ENCODE measurements around the gene IQGAP2.
A peak's percentile ranks its signal among the peaks of the same experiment; 100 is the strongest.

IQGAP2 gene

DNA sequence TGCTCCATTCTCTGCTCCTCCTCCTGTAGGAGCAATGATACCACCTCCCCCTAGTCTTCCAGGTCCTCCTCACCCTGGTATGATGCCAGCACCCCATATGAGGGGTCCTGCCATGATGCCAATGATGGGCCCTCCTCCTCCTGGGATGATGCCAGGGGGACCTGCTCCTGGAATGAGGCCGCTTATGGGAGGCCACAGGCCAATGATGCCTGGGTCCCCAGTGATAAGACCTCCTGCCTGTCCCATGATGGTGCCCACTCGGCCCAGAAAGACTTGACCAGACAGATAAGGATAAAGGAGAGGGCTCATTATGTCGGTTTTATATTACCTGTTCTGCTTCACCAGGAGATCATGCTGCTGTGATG lies 26.2 kb upstream of the IQGAP2 start:
- no peaks in the 10 kb centered on the region for H3K27me3 Mint-ChIP-seq
- no peaks in the 10 kb centered on the region for H3K9me3 Mint-ChIP-seq
- H3K4me1 Mint-ChIP-seq: peaks cover 27% of the 10 kb centered on the region
- H3K27ac Mint-ChIP-seq: no peak overlapping the region
- no peaks in the 10 kb centered on the region for H3K36me3 Mint-ChIP-seq
- H3K4me3 Mint-ChIP-seq: no peak overlapping the region

DNA sequence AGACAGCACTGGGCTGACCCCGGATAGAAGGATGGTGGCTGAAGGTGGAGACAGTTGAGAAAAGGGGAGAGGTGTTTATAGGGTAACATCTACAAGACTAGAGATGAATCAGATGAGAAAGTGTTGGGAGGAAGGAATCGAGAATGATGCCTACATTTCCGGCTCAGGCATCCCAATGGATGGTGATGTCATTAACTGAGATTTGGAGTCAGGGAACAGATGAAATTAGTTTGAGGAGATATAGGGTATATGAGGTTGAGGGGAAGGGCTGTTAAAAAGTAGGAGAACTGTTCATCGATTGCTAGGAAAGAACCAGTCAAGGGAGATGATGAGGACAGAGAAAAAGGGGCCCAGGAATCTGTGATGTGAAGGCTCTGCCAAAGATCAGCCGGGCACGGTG lies 24.7 kb upstream of the IQGAP2 start:
- Mint-ChIP-seq H3K27ac (no peak overlapping the region), H3K9me3 (no peaks in the 10 kb centered on the region), H3K36me3 (no peaks in the 10 kb centered on the region), H3K4me3 (no peak overlapping the region), H3K4me1 (peaks cover 29% of the 10 kb centered on the region), H3K27me3 (no peaks in the 10 kb centered on the region)

GRCh38 chr5:76379316-76379715 lies 23.8 kb upstream of the IQGAP2 start:
- no peaks in the 10 kb centered on the region for H3K9me3 Mint-ChIP-seq
- H3K27me3 Mint-ChIP-seq: no peaks in the 10 kb centered on the region
- no peak overlapping the region for H3K27ac Mint-ChIP-seq
- H3K4me1 Mint-ChIP-seq: peaks cover 37% of the 10 kb centered on the region
- H3K36me3 Mint-ChIP-seq: no peaks in the 10 kb centered on the region
- H3K4me3 Mint-ChIP-seq: no peak overlapping the region

GRCh38 chr5:76379855-76380254 lies 23.2 kb upstream of the IQGAP2 start:
- no peak overlapping the region for H3K27ac Mint-ChIP-seq
- no peaks in the 10 kb centered on the region for H3K36me3 Mint-ChIP-seq
- no peaks in the 10 kb centered on the region for H3K27me3 Mint-ChIP-seq
- H3K4me1 Mint-ChIP-seq: peaks cover 40% of the 10 kb centered on the region
- no peak overlapping the region for H3K4me3 Mint-ChIP-seq
- H3K9me3 Mint-ChIP-seq: no peaks in the 10 kb centered on the region

DNA sequence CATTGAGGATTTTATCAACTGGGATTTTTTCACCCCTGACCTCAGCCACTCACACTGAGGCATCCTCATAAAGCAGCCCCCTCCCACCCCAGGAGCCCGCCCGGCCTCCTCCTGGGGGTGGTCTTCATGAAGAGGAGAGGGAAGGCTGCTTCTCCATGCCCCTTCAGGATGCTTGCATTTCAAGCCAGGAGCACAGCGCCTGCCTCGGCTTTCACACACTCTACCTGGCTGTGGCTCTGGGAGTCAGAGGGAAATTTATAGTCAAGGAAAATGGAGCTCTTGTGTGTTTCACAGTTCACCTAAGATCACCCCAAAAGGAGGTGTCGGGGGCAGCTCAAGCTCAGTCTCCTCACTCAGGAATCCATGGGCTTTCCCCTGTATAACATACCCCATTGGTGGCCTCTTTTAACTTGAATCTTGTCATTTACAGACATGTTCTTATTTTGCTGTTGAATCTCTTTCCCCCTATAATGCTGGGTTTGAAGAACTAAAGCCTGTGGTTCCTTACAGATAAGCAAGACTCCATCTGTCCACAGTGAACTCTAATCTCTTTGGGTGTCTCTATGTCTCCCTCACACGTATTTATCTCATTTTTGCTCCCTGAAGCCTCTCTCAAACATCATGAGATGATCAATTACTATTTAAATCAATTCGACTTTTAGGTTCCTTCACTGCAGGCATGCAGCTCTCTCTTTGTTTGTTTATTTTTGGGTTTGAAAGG lies 22.6 kb upstream of the IQGAP2 start:
- Mint-ChIP-seq H3K4me1 (peaks cover 43% of the 10 kb centered on the region), H3K27me3 (no peaks in the 10 kb centered on the region), H3K4me3 (no peak overlapping the region), H3K36me3 (no peaks in the 10 kb centered on the region), H3K27ac (no peak overlapping the region), H3K9me3 (no peaks in the 10 kb centered on the region)

DNA sequence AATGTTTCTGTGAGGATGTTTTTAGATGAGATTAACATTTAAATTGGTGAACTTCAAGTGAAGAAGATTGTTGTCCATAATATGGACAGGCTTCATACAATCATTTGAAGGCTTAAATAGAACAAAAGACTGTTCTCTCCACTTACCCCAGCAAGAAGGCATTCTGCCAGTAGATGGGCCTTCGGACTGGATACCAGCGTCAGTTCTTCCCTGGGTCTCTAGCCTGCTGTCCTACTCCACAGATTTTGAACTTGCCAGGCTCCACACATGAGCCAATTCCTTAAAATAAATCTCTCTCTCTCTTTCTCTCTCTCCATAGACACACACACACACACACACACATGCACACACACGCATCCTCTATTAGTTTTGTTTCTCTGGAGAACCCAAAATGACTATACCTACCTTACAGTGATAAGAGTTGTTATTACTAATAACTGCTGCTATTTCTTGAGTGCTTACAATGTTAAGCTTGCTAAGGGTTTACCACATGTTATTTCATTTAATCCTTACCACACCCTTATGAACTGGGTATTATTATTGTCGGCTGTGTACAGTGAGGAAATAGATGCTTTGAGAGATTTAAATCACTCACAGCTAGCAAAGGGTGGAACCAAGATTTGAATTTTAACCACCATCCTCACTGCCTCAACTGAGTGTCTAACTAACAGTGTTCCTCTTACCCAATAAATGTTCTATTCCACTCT lies 19.8 kb upstream of the IQGAP2 start:
- Mint-ChIP-seq H3K4me1 (peaks cover 40% of the 10 kb centered on the region), H3K4me3 (no peak overlapping the region), H3K9me3 (no peaks in the 10 kb centered on the region), H3K36me3 (no peaks in the 10 kb centered on the region), H3K27me3 (no peaks in the 10 kb centered on the region), H3K27ac (no peak overlapping the region)

GRCh38 chr5:76384189-76384588 lies 18.9 kb upstream of the IQGAP2 start:
- H3K36me3 Mint-ChIP-seq: no peaks in the 10 kb centered on the region
- peaks cover 41% of the 10 kb centered on the region for H3K4me1 Mint-ChIP-seq
- no peaks in the 10 kb centered on the region for H3K27me3 Mint-ChIP-seq
- no peak overlapping the region for H3K27ac Mint-ChIP-seq
- H3K9me3 Mint-ChIP-seq: no peaks in the 10 kb centered on the region
- H3K4me3 Mint-ChIP-seq: no peak overlapping the region

DNA sequence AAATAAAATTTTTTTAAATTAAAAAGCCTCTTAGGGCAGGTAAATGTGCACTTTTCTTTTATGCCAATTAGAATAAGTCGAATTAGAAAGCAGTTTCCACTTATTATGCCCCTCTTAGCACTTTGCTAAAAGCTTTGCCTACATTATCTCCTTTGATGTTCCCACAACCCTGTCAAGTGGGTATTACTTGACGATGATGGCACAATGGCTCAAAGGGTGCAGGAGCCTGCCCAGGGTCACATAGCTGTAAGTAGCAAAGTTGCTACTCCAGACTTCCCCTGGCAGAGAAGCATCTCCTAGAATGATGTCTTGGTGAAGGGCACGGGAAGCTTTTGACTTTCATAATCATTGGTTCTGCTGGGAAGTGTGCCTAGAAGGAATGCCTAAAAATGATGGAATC lies 18.4 kb upstream of the IQGAP2 start:
- Mint-ChIP-seq H3K27me3 (no peaks in the 10 kb centered on the region), H3K27ac (no peak overlapping the region), H3K36me3 (no peaks in the 10 kb centered on the region), H3K9me3 (no peaks in the 10 kb centered on the region), H3K4me1 (peaks cover 38% of the 10 kb centered on the region), H3K4me3 (no peak overlapping the region)

DNA sequence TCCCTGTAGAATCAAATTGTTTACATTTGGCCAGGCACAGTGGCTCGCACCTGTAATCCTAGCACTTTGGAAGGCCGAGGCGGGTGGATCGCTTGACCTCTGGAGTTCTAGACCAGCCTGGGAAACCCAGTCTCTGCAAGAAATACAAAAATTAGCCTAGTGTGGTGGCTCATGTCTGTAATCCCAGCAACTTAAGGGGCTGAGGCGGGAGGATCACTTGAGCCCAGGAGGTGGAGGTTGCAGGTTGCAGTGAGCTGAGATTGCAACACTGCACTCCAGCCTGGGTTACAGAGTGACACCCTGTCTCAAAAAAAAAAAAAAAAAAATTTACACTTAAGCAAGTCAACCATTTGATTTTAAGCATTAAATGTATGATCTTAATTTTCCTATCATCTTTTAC lies 17.5 kb upstream of the IQGAP2 start:
- Mint-ChIP-seq H3K36me3 (no peaks in the 10 kb centered on the region), H3K9me3 (no peaks in the 10 kb centered on the region), H3K4me1 (peaks cover 45% of the 10 kb centered on the region), H3K27me3 (no peaks in the 10 kb centered on the region), H3K4me3 (no peak overlapping the region), H3K27ac (peak overlapping the region; percentile 43)

GRCh38 chr5:76386360-76386759 lies 16.7 kb upstream of the IQGAP2 start:
- no peaks in the 10 kb centered on the region for H3K9me3 Mint-ChIP-seq
- H3K4me3 Mint-ChIP-seq: no peak overlapping the region
- H3K36me3 Mint-ChIP-seq: no peaks in the 10 kb centered on the region
- peaks cover 53% of the 10 kb centered on the region for H3K4me1 Mint-ChIP-seq
- H3K27ac Mint-ChIP-seq: no peak overlapping the region
- H3K27me3 Mint-ChIP-seq: no peaks in the 10 kb centered on the region

DNA sequence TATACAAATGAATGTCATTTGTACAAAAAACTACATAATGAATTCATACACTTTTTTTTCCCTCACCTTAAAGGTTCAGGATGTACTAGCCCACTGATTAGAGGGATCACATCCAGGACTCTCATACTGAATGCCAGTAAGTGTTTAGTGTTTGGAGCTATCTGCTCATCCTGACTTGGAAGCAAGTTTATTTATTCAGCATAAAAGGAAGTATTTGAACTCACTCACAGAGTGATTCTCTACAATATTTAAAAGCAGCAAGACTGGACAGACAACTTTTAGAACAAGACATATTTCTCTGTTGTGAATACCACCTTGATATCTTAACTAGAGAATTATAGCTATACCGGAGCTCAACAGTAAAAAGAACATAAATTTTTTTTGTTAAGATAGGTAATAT lies 14.8 kb upstream of the IQGAP2 start:
- H3K4me1 Mint-ChIP-seq: peaks cover 69% of the 10 kb centered on the region
- H3K4me3 Mint-ChIP-seq: no peak overlapping the region
- no peaks in the 10 kb centered on the region for H3K27me3 Mint-ChIP-seq
- H3K9me3 Mint-ChIP-seq: no peaks in the 10 kb centered on the region
- H3K27ac Mint-ChIP-seq: no peak overlapping the region
- H3K36me3 Mint-ChIP-seq: no peaks in the 10 kb centered on the region

DNA sequence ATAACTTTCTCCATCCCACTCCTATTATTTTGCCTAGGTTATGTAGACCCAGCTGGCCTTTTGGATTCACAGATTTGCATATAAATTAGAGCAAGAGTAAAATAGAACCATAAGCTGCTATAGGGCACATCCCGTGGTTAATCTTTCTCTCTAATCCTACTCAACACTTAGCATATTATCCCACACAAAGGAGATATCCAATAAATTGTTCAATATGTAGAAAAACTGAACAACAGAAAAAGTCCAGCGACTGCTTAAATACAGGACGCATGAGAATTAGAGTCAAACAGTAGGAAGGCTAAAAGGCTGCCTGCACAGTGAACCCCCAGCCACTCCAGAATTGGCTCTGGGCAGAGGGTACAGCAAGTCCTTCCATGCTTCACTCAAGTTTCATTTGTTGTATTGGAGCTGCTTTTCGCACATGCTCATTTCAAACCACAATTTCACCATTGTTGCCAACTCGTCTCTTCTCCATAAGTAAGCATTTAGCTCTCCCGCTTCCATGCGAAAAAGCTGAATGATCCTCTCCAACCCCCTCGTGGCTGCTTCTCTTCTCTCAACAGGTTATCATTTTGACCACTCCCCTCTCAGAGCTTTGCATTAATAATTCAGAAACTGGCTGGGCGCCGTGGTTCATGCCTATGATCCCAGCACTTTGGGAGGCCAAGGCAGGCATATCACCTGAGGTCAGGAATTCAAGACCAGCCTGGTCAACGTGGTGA lies 14.1 kb upstream of the IQGAP2 start:
- peaks cover 70% of the 10 kb centered on the region for H3K4me1 Mint-ChIP-seq
- H3K9me3 Mint-ChIP-seq: no peaks in the 10 kb centered on the region
- no peaks in the 10 kb centered on the region for H3K36me3 Mint-ChIP-seq
- no peak overlapping the region for H3K4me3 Mint-ChIP-seq
- no peaks in the 10 kb centered on the region for H3K27me3 Mint-ChIP-seq
- no peak overlapping the region for H3K27ac Mint-ChIP-seq

DNA sequence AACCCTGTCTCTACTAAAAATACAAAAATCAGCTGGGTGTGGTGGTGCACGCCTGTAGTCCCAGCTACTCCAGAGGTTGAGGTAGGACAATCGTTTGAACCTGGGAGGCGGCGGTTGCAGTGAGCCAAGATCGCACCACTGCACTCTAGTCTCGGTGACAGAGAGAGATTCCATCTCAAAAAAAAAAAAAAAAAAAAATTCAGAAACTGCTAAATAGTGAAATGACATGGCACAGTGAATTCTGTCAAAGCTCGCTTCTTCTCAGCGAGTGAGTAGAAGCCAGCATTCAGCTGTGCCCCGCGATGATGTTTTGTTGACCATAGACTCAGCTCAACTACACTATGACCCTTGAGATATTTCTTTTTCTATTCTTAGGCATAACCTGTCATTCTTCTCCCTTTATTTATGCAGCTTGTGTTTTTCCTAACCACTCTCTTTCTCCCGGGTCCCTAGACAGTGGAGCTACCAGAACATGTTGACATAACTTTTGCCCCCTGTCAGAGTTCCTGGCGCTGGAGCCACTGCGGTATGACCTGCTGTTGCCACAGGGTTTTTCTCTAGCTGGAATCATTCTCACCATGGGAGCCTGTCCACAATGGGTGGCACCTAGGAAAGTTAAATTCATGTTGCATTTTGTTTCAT lies 13.5 kb upstream of the IQGAP2 start:
- no peak overlapping the region for H3K27ac Mint-ChIP-seq
- no peak overlapping the region for H3K4me3 Mint-ChIP-seq
- H3K9me3 Mint-ChIP-seq: no peaks in the 10 kb centered on the region
- peaks cover 70% of the 10 kb centered on the region for H3K4me1 Mint-ChIP-seq
- no peaks in the 10 kb centered on the region for H3K36me3 Mint-ChIP-seq
- H3K27me3 Mint-ChIP-seq: no peaks in the 10 kb centered on the region

GRCh38 chr5:76391014-76391413 lies 12.1 kb upstream of the IQGAP2 start:
- Mint-ChIP-seq H3K4me1 (peaks cover 71% of the 10 kb centered on the region), H3K9me3 (no peaks in the 10 kb centered on the region), H3K4me3 (peak overlapping the region; percentile 59), H3K27ac (peak overlapping the region; percentile 71), H3K27me3 (no peaks in the 10 kb centered on the region), H3K36me3 (no peaks in the 10 kb centered on the region)

DNA sequence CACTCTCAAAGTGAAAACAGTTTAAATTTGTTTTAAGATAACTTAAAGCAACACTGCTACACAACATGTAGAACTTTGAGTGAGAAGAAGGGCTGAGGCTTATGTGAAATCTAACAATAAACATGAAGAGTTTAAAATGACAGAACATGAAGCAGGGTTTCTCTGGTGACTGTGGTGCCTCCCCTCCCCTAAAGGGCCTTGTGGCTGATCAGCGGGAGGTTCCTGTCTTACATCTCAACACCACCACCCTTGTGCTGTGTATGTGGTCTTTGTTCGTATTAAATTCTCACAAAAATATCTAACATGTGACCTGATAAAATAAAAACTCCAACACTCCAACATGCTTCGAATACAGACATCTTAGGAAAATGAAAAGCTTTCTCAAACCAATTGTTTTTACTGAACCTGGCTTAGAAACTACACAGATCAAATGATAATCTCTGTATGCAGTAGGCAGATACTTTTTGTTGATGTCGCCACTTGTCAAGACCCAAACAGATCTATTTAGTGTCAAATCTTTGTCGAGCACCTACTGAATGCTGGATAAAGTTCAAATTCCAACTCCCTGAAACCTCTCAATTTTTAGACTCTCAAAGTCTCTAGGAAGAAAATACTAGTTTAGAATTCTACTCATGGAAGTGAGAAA lies 9.9 kb upstream of the IQGAP2 start:
- H3K36me3 Mint-ChIP-seq: no peaks in the 10 kb centered on the region
- peak overlapping the region; percentile 63 for H3K27ac Mint-ChIP-seq
- H3K4me3 Mint-ChIP-seq: peak overlapping the region; percentile 3
- no peaks in the 10 kb centered on the region for H3K9me3 Mint-ChIP-seq
- H3K27me3 Mint-ChIP-seq: no peaks in the 10 kb centered on the region
- peaks cover 74% of the 10 kb centered on the region for H3K4me1 Mint-ChIP-seq
